Glutamatergic neuron (in vitro differentiated cells): Measurements from ENCODE around the gene MTA1. TPM values are rescaled to one million over a fixed set of nuclear protein-coding genes. Genes with fewer than 3 reads are reported as not detected.
A peak's percentile ranks its signal among the peaks of the same experiment; 100 is the strongest.

ENCODE experiments used
- DNase-seq: peaks from one replicate; pipeline ENCODE4 v3.0.0; 2022
- H3K27ac Mint-ChIP-seq: one replicate; pipeline ENCODE4 v1.8.0; 2020; ENCODE audit warnings: mild to moderate bottlenecking, mixed read lengths, inconsistent platforms; ENCODE audit not compliant: unreplicated experiment
- H3K27me3 Mint-ChIP-seq: one replicate; pipeline ENCODE4 v1.8.0; 2020; ENCODE audit warnings: mild to moderate bottlenecking, moderate library complexity, mixed read lengths, inconsistent platforms; ENCODE audit not compliant: unreplicated experiment
- H3K36me3 Mint-ChIP-seq: one replicate; pipeline ENCODE4 v1.8.0; 2020; ENCODE audit warnings: mild to moderate bottlenecking, mixed read lengths, inconsistent platforms; ENCODE audit not compliant: unreplicated experiment
- H3K4me1 Mint-ChIP-seq: one replicate; pipeline ENCODE4 v1.8.0; 2020; ENCODE audit warnings: mild to moderate bottlenecking, low read depth, mixed read lengths, inconsistent platforms; ENCODE audit not compliant: unreplicated experiment
- H3K4me3 Mint-ChIP-seq: one replicate; pipeline ENCODE4 v1.8.0; 2020; ENCODE audit warnings: mild to moderate bottlenecking, mixed read lengths, inconsistent platforms; ENCODE audit not compliant: unreplicated experiment
- H3K9me3 Mint-ChIP-seq: one replicate; pipeline ENCODE4 v1.8.0; 2020; ENCODE audit warnings: mild to moderate bottlenecking, moderate library complexity, mixed read lengths, inconsistent platforms; ENCODE audit not compliant: unreplicated experiment
- CTCF ChIP-seq: fragments of 200-600 bp; sonication (generic); IDR thresholded peaks from one replicate; pipeline ENCODE4 v1.5.0; 2021; ENCODE audit not compliant: partially characterized antibody, unreplicated experiment
- long read RNA-seq: library from polyadenylated mRNA; unstranded; transcript quantifications from one replicate; pipeline ENCODE4 v2.0.0, GENCODE V29; 2020; ENCODE audit not compliant: unreplicated experiment
- total RNA-seq: library from RNA; stranded (reverse); fragmentation: NEBNext Ultra II Directional; extraction: Animal tissue kit (Norgen Biotek cat#: 25700); gene quantifications from one replicate; pipeline ENCODE4 v1.2.1, GENCODE V29; 2021; ENCODE audit not compliant: unreplicated experiment

MTA1 gene
- total RNA-seq = 261 TPM
- long read RNA-seq, partial matches to known transcripts = 0 of 6 reads
- long read RNA-seq, other reads (novel, unspliced or antisense) = 2 of 6 reads

GRCh38 chr14:105419195-105420091, at the start of gene MTA1:
Gene MTA1, plus strand, starts transcription at chr14:105419827. Its CDS starts 209 bp downstream, at chr14:105420036.
- Mint-ChIP-seq H3K9me3 (peaks cover 14% of the 10 kb centered on the region), H3K36me3 (no peaks in the 10 kb centered on the region), H3K27me3 (peaks cover 10% of the 10 kb centered on the region), H3K4me3 (peak within 1 kb of the TSS; percentile 79), H3K27ac (peak within 1 kb of the TSS; percentile 84), H3K4me1 (peaks cover 21% of the 10 kb centered on the region)
- DNase-seq = peak; percentile 38
- TF ChIP-seq CTCF = no peak

- peaks cover 2% of the 10 kb centered on the region for H3K27me3 Mint-ChIP-seq
- DNase-seq = no peak
- no peak overlapping the region for H3K27ac Mint-ChIP-seq
- no peak overlapping the region for H3K4me3 Mint-ChIP-seq
- TF ChIP-seq CTCF = no peak
- H3K9me3 Mint-ChIP-seq = peaks cover 12% of the 10 kb centered on the region
- peaks cover 3% of the 10 kb centered on the region for H3K4me1 Mint-ChIP-seq
- no peaks in the 10 kb centered on the region for H3K36me3 Mint-ChIP-seq
These were observed 45.2 kb upstream of the MTA1 start for GRCh38 chr14:105374389-105374788.

- Mint-ChIP-seq H3K4me1 (peaks cover 3% of the 10 kb centered on the region), H3K27me3 (peaks cover 2% of the 10 kb centered on the region), H3K4me3 (no peak overlapping the region), H3K27ac (no peak overlapping the region), H3K9me3 (peaks cover 10% of the 10 kb centered on the region), H3K36me3 (no peaks in the 10 kb centered on the region)
- DNase-seq = no peak
- TF ChIP-seq CTCF = no peak
These were observed 44.0 kb upstream of the MTA1 start for GRCh38 chr14:105375635-105376057.

GRCh38 chr14:105376521-105377440, 42.8 kb upstream of the MTA1 start:
- H3K4me3 Mint-ChIP-seq = no peak overlapping the region
- no peak for TF ChIP-seq CTCF
- peaks cover 8% of the 10 kb centered on the region for H3K9me3 Mint-ChIP-seq
- H3K4me1 Mint-ChIP-seq = no peaks in the 10 kb centered on the region
- DNase-seq = no peak
- H3K27me3 Mint-ChIP-seq = peaks cover 2% of the 10 kb centered on the region
- no peak overlapping the region for H3K27ac Mint-ChIP-seq
- H3K36me3 Mint-ChIP-seq = no peaks in the 10 kb centered on the region
